Measurements from ENCODE around the gene KRT36.

Gene KRT36

DNA sequence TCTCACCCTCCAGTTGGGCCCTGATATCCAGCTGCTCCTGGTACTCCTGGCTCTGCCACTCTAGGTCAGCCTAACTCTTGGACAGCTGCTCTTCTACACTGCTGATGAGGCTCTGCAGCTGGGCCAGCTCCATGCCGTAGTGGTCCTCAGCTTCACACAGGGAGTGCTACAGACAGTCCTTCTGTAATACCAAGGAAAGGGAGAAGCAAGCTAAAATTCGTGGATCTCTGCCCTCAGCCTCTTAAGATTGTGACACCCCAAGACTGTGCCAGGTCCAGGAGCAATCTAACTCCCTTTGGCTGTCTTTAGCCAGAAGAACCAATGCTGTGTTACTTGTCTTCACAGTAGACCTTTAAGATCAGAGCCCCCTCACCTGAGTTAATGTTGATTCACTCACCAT is 41.2 kb downstream of the KRT36 start:
- TF ChIP-seq, protein P1, sequence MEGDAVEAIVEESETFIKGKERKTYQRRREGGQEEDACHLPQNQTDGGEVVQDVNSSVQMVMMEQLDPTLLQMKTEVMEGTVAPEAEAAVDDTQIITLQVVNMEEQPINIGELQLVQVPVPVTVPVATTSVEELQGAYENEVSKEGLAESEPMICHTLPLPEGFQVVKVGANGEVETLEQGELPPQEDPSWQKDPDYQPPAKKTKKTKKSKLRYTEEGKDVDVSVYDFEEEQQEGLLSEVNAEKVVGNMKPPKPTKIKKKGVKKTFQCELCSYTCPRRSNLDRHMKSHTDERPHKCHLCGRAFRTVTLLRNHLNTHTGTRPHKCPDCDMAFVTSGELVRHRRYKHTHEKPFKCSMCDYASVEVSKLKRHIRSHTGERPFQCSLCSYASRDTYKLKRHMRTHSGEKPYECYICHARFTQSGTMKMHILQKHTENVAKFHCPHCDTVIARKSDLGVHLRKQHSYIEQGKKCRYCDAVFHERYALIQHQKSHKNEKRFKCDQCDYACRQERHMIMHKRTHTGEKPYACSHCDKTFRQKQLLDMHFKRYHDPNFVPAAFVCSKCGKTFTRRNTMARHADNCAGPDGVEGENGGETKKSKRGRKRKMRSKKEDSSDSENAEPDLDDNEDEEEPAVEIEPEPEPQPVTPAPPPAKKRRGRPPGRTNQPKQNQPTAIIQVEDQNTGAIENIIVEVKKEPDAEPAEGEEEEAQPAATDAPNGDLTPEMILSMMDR (IDR thresholded peaks at IDR 0.05; ENCODE audit: insufficient read depth, missing control alignments): no peak
- DNase-seq (ENCODE audit: insufficient read length, low spot score) (no peak), FAIRE-seq (no peak)

DNA sequence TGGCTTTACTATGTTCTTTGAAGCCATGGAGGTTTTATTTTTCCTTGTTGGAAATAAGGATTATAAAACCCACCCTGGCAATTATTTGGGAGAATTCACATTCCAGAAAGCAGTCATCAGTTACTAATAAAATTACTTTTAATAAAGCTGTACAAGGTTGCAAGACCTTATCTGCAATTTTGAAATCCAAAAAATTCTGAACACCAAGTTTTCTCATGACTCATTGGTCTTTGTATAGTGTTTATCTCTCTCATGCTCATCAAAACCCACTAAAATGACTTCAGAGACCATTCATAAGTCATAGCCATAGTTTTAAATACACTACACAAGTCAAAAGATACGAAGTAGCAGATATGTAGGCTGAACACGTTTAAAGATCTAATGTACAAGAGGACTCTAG is 42.9 kb downstream of the KRT36 start:
- TF ChIP-seq, protein P1 (IDR thresholded peaks at IDR 0.05; ENCODE audit: insufficient read depth, missing control alignments): no peak
- no peak for FAIRE-seq

DNA sequence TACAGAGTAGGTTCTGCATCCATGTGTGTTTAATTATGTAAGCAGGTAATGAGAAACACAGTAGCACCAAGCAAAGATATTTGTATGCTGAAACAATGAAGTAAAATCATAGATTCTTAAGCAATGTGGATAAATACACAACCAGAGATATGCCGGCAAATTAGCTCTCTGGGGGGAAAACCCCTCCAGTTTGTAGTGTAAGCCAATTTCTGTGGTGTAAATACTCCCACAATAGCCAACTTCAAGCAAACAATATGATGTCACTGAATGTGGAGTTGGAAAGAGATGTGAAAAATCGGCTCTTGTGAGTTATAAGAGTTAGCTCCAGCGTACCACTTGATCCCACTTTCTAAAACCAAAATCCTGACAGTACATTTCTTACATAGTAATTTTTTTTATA is 45.1 kb downstream of the KRT36 start:
- FAIRE-seq (no peak), DNase-seq (ENCODE audit: insufficient read length, low spot score) (no peak)
- TF ChIP-seq, protein P1 (IDR thresholded peaks at IDR 0.05; ENCODE audit: insufficient read depth, missing control alignments): no peak

More for the DNA sequence above, 42.9 kb downstream of the KRT36 start:
- DNase-seq (ENCODE audit: insufficient read length, low spot score): no peak

DNA sequence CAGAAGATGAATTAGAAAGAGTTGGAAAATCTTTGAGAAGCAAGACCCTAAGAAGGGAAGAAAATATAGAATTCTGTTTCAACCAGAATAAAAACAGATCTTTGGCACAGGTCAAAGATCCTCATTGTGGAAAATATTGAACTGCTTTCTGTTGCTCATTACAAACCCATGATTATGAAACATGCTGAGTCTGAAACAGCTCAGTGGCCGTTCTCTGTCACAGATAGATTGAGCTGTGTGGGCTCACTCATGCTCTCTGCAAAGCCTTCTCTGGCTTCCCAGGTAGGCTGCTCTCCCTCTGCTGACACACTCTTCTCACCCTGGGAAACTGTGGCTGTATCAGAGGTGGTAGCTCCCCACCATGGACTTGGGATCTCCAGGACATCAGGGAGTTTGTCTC is 45.5 kb downstream of the KRT36 start:
- TF ChIP-seq, protein P1 (IDR thresholded peaks at IDR 0.05; ENCODE audit: insufficient read depth, missing control alignments): no peak
- DNase-seq (ENCODE audit: insufficient read length, low spot score) (no peak), FAIRE-seq (no peak)

DNA sequence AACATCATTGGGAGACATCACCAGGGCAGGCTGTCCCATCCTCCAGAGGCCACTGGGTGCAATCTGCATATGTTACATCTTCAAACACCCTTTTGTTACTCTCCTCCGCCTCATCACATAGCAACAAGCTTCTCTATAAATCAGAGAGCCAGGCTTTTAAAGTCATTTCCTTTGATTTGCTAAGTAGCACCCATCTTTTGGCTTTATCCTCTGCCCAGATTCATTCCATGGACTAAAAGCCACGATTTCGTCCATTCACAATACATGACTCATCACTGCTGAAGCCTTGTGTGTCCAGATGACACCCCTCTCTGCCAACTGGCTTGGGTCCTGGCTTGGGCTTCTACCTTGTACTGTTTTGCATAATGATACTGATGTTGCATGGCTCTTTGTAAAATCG is 47.0 kb downstream of the KRT36 start:
- no peak for DNase-seq (ENCODE audit: insufficient read length, low spot score)
- no peak for FAIRE-seq
- TF ChIP-seq, protein P1 (IDR thresholded peaks at IDR 0.05; ENCODE audit: insufficient read depth, missing control alignments): no peak

DNA sequence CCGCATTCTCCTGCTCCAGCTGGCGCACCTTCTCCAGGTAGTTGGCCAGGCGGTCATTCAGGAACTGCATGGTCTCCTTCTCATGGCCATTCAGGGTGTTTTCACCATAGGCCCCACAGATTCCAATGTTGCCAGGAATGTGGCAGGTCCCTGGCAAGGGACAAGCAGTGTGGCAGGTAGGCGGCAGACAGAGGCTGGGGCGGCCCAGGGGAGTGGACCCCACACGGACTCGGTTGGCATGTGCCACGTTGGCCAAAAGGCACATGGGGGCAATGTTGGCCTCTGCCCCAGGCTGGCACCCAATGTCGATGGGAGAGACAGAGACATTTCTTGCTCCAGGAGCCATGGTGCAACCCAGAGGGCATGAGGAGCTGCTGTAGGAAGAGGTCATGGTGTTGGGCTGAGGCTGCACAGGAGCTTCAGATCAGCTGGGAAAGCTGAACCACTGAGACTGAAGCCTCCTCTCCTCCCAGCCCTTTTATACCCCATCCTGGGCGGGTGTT is 49.1 kb downstream of the KRT36 start, which contains the start of gene KRT38:
Gene KRT38 (minus strand): TSS at position 453 of the 503 bp plus-strand sequence. CDS start 62 bp downstream, at position 391.
- no peak for DNase-seq (ENCODE audit: insufficient read length, low spot score)
- no peak for FAIRE-seq
- TF ChIP-seq, protein P1 (IDR thresholded peaks at IDR 0.05; ENCODE audit: insufficient read depth, missing control alignments): no peak

DNA sequence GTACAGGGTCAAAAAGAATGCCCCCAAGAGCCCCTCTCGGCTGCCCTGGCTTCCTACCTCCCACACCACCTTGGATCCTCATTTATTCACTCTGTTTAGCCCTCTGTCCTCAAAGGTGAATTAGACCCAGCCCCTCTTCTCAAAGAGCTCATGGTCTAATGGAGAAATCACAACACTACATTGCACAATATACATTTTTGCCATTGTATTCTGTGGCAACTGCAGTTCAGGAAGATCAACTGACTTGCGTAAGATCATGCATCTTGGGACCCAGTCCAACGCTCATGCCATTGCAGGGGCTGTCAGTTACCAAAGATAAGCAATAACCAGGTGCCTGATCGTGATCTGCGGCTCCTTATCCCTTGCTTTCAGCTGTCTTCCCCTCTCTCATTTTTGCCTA is 50.3 kb downstream of the KRT36 start:
- no peak for FAIRE-seq
- no peak for DNase-seq (ENCODE audit: insufficient read length, low spot score)
- TF ChIP-seq, protein P1 (IDR thresholded peaks at IDR 0.05; ENCODE audit: insufficient read depth, missing control alignments): no peak

All from D721Med (cell line).